T47D (cell line): ENCODE measurements around the gene ADAMTS8.
A peak's percentile ranks its signal among the peaks of the same experiment; 100 is the strongest.

Experiments
- DNase-seq, 2 experiments: peaks; one replicate each; pipeline versions ENCODE4 v3.0.0 to v3.0.0-alpha.2; 2011 to 2012; ENCODE audit warnings: low read depth in 1 of 2, low spot score in 1 of 2
- JUND ChIP-seq: IDR thresholded peaks from 2 replicates; pipeline ENCODE4 v1.6.1; 2012; ENCODE audit warnings: low read depth
- in situ Hi-C: cut with HindIII; loops from 2 replicates; pipeline ENCODE4 v1.10.0; 2016; ENCODE audit warnings: low sequenced_read_pairs, low pct_unique_long_range_greater_than_20kb

The ADAMTS8 gene

DNA sequence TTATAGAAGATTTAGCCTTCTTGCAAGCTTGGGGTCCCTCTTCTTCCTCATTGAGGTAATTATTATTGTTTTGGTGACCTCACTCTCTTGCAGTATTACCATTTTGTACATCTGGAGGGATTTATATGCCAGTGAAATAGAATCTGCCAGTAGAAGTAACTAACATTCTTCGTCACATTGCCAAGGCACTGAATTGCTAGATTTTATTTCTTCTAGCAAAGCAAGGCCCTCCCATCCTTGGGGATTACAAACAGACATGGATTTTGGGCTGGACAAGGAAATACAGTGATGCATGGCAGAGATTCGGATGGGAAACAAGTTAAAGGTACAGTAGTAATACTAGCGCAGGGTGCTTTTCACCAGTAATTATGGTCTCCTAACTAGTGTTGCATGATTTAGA lies 27.9 kb upstream of the ADAMTS8 start:
- in situ Hi-C loops, result no loop called here
- no peak for TF ChIP-seq JUND
- no peak for DNase-seq

DNA sequence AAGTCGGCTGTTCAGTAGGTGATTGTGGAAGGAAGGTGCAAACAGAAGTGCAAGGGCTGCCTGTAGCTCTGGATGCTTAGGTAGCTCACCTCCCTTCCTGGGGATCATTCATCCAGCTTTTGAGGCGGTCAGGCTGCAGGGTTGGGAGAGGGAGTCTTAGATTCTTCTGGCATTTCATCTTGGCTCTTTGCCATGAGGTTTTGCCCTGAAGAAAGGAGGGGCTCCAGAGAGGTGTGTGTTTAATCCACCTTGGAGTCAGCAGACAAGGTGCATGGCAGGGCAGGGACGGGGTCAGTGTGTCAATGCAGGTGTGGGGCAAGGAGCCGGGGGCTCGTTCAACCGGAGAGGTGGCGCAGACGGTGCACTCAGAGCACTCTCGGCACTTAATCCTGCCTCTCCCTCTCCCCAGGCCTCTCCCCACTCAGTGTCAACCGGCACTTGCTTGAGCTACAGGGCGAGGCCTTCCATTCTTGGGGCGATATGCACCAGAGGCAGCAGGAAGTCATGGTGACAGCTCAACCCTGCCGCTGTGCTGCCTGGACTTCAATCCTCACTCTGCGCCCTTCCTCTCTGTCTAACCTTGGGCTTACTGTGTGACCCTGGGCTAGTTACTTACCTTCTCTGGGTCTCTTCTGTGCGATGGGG lies 27.2 kb upstream of the ADAMTS8 start:
- in situ Hi-C loops, result no loop called here
- TF ChIP-seq JUND, result no peak
- no peak for DNase-seq

DNA sequence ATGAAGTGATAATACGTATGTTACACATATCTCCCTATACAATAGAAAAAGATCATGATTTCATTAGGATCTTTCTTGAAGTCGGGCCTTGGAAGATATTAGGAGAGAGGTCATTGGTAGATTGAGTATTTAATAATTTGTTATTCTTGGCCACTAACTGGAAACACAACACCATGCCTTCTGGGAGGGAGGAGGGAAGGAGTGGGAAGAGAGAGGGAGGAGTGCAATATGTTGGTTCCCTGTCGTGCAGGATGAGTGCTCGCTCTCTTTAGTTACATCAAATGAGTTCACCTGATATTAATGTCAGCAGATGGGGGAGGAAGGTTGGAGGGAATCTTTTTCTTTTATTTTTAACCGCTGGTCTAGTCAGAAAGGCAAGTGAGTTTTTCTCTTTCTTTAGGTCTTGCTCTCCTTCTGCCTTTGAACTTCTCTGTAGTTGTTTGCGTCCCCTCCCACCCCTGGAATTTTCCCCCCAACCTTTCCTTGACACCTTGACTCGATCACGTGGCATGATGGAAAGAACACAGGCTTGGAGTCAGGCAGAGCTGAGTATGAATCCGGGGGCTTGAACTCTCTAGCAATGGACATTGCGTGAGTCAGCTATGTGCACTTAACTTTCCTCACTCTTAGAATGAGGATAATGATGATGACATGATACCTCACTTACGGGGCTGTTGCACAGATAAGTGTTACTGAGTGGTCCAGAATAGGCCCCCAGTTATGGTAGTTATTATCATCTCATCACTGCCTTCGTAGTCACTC lies 26.3 kb upstream of the ADAMTS8 start:
- TF ChIP-seq JUND, result no peak
- in situ Hi-C loops, result no loop called here
- DNase-seq, result no peak

DNA sequence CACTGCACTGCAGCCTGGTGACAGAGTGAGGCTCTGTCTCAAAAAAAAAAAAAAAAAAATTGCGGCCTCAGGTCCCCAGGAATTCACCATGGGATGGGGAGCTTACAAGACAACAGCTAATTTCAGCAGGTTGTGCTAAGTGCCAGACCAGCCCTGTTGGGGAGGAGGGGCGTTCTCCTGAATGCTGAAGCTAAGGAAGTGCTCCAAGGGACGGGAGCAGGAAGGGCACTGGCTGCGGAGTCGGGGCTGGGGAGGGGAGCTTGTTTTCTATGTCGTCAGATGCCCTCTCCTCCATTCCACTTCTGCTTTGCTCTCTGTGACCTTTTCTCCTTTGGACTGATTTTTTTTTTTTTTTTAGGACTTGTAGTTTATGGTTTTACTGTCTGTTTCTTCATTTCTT lies 24.5 kb upstream of the ADAMTS8 start:
- TF ChIP-seq JUND, result no peak
- no peak for DNase-seq
- in situ Hi-C loops, result no loop called here

DNA sequence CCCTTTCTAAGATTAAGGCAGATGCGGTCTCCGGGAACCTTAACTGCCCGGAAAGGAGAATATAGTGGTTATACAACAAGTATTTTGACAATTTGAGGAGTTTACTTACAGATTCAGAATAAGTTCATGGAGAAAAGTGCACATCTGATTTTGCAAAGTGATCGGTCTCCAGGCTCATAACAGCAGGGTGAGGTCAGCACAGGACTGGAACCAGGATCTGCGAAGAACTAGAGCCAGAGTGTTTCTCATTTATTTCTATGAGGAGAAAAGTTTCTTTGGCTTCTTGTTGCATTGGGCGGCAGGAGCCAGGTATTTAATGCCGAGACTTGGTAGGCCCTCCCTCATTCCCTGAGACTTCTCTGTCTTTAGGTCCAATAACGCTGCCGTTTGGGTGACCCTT lies 23.8 kb upstream of the ADAMTS8 start:
- in situ Hi-C loops, result no loop called here
- no peak for TF ChIP-seq JUND
- DNase-seq, result no peak

DNA sequence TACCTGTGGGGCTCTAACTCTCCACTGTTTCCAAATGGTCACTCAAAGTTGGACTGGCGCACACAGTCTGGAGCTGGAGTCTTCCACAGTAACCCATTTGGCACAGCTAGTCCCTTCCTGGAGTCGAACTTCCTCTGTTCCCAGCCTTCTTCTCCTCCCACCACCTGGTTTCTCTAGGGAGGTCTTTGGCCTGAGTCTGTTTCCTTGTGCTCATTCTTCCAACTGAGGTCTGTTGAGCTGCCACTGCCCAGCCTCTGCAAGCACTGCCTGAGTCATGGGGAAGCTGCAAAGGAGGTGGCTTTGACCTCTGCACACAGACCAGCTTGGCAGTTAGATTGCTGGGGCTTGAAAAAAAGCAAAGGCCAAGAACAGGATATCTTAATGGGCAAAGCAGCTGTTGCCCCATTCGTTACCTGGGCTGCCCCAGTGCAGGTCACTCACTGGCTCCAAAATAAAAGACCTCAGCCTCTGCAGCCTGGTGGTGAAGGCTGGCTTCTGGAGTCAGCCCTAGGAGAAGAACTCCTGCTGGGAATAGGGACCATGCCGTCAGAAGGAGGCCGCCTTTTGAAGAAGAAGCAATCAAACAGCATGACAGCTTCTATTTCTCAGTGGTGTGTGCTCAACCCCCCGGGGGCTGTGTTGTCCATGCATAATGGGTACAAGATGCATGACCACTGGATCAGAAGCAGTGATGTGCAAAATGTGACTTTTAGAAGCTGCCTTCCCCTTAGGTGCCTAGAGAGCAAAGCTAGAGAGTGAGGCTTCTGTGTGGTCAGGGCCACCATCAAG lies 23.0 kb upstream of the ADAMTS8 start:
- in situ Hi-C loops, result no loop called here
- DNase-seq, result no peak
- no peak for TF ChIP-seq JUND

DNA sequence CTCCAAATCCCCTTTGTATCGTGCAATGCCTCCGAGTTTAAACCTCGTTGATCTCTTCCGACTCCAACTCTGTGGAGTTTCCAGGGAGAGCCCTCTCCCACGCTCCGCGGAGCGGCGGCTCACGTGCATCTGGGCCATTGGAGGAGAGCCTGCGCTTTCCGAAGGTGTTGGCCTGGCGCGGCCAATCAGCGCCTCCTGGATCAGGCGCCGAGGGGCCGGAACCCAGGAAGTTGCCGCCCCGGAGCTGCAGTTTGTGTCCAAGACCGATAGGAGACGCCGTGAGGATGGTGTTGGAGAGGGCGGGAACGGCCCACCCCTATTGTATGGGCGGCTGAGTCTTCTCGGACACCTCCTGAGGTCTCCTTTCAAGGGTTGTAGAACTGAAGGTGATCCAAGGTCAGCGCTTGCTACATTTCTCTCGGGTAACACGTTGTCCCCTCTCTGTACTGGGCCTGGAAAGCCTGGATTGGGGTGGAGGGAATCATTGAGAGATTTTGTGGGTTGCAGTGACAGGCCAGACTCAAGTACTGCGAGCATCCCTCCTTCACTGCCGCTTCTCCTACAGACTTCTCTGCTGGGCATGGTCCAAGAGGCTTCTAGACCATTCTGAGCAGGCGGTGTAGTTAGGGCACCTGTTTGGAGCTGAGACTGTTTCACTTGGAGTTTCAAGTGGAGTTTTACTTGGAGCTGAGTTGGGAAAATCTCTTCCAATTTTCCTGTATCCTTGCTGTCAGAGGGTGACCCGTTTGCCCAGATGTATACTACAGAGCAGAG lies 21.8 kb upstream of the ADAMTS8 start:
- in situ Hi-C loops, result loop anchor here (25.0 kb wide), 1 partner anchor 412 kb away; no protein-coding TSS in a partner anchor
- DNase-seq, result peak in 1 of 2 experiments; percentile 83
- TF ChIP-seq JUND, result no peak

DNA sequence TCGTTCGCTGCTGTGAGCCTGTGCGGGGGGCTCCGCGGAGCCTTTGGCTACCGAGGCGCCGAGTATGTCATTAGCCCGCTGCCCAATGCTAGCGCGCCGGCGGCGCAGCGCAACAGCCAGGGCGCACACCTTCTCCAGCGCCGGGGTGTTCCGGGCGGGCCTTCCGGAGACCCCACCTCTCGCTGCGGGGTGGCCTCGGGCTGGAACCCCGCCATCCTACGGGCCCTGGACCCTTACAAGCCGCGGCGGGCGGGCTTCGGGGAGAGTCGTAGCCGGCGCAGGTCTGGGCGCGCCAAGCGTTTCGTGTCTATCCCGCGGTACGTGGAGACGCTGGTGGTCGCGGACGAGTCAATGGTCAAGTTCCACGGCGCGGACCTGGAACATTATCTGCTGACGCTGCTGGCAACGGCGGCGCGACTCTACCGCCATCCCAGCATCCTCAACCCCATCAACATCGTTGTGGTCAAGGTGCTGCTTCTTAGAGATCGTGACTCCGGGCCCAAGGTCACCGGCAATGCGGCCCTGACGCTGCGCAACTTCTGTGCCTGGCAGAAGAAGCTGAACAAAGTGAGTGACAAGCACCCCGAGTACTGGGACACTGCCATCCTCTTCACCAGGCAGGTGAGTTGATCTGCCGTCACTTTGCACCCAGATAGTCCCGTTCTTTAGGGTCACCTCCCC lies 21.0 kb upstream of the ADAMTS8 start:
- TF ChIP-seq JUND, result no peak
- in situ Hi-C loops, result loop anchor here (25.0 kb wide), 1 partner anchor 413 kb away; no protein-coding TSS in a partner anchor
- DNase-seq, result peak in 1 of 2 experiments; percentile 75

DNA sequence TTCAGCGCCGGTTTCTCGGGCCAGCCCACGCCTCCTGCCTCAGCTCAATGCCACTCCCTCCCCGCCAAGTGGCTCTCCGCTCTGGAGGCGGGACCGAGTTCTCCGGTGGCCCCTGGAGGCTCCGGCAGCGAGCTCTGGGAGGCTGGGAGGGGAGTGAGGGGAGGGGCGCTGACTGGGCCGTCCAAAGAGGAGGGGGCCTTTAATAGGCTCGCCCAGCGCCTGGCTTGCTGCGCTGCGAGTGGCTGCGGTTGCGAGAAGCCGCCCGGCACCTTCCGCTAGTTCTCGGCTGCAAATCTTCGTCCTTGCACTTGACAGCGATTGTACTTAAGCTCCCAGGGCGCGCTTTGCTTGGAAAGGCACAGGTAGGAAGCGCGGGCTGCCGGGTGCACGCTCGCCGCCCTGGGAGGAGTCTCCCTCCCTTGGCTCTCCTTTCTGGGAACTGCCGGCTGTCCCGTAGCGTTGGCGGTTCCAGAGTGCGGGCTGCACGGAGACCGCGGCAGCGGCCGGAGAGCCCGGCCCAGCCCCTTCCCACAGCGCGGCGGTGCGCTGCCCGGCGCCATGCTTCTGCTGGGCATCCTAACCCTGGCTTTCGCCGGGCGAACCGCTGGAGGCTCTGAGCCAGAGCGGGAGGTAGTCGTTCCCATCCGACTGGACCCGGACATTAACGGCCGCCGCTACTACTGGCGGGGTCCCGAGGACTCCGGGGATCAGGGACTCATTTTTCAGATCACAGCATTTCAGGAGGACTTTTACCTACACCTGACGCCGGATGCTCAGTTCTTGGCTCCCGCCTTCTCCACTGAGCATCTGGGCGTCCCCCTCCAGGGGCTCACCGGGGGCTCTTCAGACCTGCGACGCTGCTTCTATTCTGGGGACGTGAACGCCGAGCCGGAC lies 20.3 kb upstream of the ADAMTS8 start, which contains the start of gene ADAMTS15:
TSS of gene ADAMTS15 (plus strand) at position 230 of the 894 bp plus-strand sequence. CDS start at position 559, 329 bp downstream.
- in situ Hi-C loops, result loop anchor here (25.0 kb wide), 1 partner anchor 414 kb away; no protein-coding TSS in a partner anchor
- DNase-seq, result peak; percentile 97 to 99
- TF ChIP-seq JUND, result no peak

DNA sequence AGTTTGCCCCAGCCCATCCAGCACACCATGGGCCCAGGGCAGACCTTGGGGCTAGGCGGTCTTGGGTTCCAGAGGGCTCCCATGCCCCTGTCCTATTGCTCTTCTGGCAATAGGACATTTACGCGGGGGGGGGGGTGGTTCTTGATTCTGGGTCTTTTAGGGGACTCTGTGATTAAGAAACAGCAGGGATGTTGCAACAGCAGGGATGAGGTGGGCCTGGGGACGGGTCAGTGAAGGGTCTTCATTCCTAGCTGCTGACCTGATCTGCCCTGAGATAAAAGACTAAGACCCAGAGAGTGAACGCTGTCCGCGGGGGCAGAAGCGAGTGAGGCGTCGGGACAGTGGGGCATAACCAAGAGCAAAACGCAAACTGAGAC lies 19.6 kb upstream of the ADAMTS8 start:
- DNase-seq, result no peak
- in situ Hi-C loops, result loop anchor here (25.0 kb wide), 1 partner anchor 414 kb away; no protein-coding TSS in a partner anchor
- TF ChIP-seq JUND, result no peak
